GM12801 (cell line): ENCODE measurements around the gene GCNT2.

Experiments used
- CTCF ChIP-seq: IDR thresholded peaks from one replicate; pipeline ENCODE4 v1.5.1; 2011; ENCODE audit warnings: control low read depth; ENCODE audit not compliant: insufficient read length; ENCODE audit errors: extremely low read depth

The GCNT2 gene

DNA sequence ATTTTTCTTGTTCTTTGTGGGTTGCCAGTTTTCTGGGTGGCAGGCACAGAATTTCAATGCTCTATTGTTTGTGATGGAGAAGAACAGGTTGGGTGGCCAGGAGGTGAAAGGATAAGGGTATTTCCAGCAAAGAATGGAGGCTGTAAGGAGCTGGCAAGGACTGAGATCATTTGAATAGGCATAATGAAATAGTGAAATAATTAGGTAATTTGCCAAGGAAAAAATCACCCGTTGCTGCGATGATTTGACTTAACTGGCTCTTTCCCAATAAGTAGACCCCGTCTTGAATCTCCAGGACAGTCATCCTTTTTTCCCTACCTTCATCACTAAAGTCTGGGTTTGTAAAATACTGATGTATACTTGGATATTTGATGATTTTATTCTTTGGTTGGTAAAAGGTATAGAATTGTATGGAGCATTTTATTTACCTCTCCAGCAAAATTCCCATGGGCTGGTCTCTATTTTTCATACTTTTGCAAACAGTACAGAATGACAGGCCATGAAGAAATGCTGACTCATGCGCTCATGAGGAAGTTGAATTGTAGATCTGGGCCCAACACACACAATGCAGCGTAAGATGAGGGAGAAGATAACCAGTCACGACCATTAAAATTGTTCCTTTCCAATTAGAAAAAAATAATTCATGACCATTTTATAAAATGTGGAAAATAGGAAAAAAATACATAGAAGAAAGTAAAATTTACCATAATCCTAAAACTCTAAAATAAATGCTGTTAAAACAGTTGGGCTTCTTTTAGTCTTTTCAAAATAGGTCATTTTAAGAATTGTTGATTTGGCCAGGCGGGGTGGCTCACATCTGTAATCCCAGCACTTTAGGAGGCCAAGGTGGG lies 2.4 kb upstream of the GCNT2 start:
- TF ChIP-seq CTCF, result no peak

GRCh38 chr6:10520468-10520867 lies 683 bp upstream of the GCNT2 start:
- no peak for TF ChIP-seq CTCF

DNA sequence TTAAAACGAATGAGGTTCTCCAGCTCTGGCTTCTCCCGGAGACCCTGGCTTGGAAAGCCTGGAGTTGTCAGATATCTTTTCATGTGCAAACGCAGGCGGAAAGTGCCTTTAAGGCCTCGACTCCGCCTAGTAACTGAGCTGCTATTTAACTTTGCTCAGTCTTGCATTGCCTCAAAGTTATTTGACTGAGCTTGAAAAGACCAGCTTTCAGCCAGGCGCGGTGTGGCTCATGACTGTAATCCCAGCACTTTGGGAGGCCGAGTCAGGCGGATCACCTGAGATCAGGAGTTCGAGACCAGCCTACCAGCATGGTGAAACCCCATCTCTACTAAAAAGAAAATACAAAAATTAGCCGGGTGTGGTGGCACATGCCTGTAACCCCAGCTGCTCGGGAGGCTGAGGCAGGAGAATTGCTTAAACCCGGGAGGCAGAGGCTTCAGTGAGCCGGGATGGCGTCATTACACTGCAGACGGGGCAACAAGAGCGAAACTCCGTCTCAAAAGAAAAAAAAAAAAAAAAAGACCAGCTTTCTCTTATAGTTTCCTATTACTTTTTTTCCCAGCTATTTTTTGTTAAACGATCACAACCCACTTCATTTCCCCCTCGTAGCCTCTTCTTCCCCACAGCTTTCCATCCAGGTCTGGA lies 1.9 kb downstream of the GCNT2 start:
- no peak for TF ChIP-seq CTCF

DNA sequence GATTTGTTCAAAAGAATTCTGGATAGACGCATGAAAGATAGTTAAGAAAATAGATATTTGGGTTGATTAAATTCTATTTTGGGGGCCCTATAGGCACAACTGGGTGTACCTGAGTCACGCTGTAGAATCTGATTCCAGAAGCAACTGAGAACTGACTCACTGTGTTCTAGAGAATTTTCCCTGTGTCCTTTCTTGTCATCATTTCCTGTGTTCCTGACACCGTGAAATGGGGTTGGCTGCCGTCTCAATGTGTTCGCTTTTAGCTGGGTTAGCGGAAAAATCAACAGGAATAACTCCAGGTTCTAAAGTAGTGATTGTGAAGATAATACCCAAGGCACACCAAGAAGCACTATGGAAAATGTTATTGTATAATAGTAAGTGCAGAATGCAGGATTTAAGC lies 5.0 kb downstream of the GCNT2 start:
- no peak for TF ChIP-seq CTCF

GRCh38 chr6:10528158-10528981 lies 7.2 kb downstream of the GCNT2 start:
- TF ChIP-seq CTCF, result no peak

DNA sequence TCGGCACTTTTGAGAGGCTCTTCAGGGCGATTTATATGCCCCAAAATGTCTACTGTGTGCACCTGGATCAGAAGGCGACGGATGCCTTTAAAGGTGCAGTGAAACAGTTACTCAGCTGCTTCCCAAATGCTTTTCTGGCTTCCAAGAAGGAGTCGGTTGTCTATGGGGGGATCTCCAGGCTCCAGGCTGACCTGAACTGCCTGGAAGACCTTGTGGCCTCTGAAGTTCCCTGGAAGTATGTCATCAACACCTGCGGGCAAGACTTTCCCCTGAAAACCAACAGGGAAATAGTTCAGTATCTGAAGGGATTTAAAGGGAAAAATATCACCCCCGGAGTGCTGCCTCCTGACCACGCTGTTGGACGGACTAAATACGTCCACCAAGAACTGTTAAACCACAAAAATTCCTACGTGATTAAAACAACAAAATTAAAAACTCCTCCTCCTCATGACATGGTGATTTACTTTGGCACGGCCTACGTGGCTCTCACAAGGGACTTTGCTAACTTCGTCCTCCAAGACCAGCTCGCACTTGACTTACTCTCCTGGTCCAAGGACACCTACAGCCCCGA lies 8.2 kb downstream of the GCNT2 start:
- no peak for TF ChIP-seq CTCF

- TF ChIP-seq CTCF, result no peak
Observed at GRCh38 chr6:10531503-10531902, 10.4 kb downstream of the GCNT2 start.
